ENCODE measurements around the gene TIGIT.

The TIGIT gene

DNA sequence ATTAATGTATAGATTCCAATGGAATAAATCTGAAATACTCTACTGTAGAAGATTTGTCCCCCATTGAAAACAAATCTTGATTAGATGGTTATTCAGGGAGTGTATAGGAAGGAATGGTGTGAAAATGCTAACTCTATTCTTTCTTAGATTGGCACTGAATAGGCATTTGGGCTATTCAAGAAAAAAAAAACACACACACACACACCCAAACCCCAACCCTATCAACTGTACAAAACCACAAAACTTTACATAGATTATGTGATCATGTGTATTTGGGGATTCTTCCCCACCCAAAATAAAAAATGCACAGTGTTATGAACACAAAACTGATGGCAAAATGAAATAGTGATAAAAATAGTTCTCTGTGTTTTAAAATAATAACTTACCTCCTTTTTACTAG is 61.8 kb downstream of the TIGIT start:
- no peak for DNase-seq (ENCODE audit: low read depth)

DNA sequence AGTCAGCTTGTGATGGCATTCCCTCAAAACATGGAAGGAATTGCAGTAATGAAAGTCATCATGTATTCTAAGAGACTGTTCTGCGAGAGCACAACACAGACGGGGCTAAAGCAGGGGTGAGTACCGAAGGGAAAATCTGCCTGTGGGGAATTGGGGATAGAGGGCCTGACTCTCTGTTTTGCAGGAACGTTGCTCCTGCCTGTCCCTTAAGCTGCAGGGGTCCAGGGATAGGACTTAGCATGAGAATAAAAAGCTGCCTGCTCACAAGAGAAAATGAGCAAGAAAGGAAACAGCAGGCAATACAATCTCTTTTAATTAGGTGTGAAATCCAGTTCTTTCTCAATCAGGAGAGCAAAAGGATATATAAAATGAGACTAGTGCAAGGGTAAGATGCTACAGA is 62.2 kb downstream of the TIGIT start:
- DNase-seq (ENCODE audit: low read depth) = no peak

GRCh38 chr3:114356525-114356924 is 62.7 kb downstream of the TIGIT start:
- no peak for DNase-seq (ENCODE audit: low read depth)

Data from GM04503 (cell line).